Right lobe of liver (tissue), 6 donors: Measurements from ENCODE around the gene PPIC. TPM values are rescaled to one million over a fixed set of nuclear protein-coding genes. Genes with fewer than 3 reads are reported as not detected.
A peak's percentile ranks its signal among the peaks of the same experiment; 100 is the strongest.

Experiments used
- ATAC-seq, 4 donors: fragments of 200-7000 bp; cut with Tn5 transposase; one replicate each; pipeline ENCODE4 v1.9.1; 2020; ENCODE audit warnings: mild to moderate bottlenecking in 4 of 4, moderate library complexity in 4 of 4
- DNase-seq, 3 donors: peaks; one replicate each; pipeline ENCODE4 v3.0.0-alpha.2; 2020
- H3K27ac ChIP-seq, 3 donors: fragments of 200-600 bp; one replicate each; pipeline ENCODE4 v1.8.0; 2022
- H3K27me3 ChIP-seq, 2 donors: fragments of 200-600 bp; one replicate each; pipeline ENCODE4 v1.8.0; 2022
- H3K36me3 ChIP-seq, 4 donors: fragments of 200-600 bp; sonication (generic) in 1 of 4; one replicate each; pipeline versions ENCODE4 v1.5.1 to v1.8.0; 2017 to 2022; ENCODE audit warnings: control low read depth in 1 of 4
- H3K4me1 ChIP-seq, 4 donors: fragments of 200-600 bp; sonication (generic) in 1 of 4; one replicate each; pipeline versions ENCODE4 v1.5.1 to v1.8.0; 2017 to 2022; ENCODE audit warnings: control low read depth in 1 of 4
- H3K4me3 ChIP-seq, 3 donors: fragments of 200-600 bp; one replicate each; pipeline ENCODE4 v1.8.0; 2022
- H3K9me3 ChIP-seq, 4 donors: fragments of 200-600 bp; sonication (generic) in 1 of 4; one replicate each; pipeline versions ENCODE4 v1.5.1 to v1.8.0; 2017 to 2022; ENCODE audit warnings: control low read depth in 1 of 4
- POLR2A ChIP-seq: fragments of 450-650 bp; IDR thresholded peaks from one replicate; pipeline ENCODE4 v1.6.1; 2017; ENCODE audit warnings: antibody characterized with exemption, mild to moderate bottlenecking
- WGBS: methylation state at CpG from one replicate; pipeline ENCODE4 v1.1.6; 2018; ENCODE audit warnings: low coverage, low lambda C conversion rate; ENCODE audit not compliant: insufficient coverage; ENCODE audit errors: missing lambda C conversion rate; 5-methylcytosine and 5-hydroxymethylcytosine counted together
- intact Hi-C, 2 donors: fragments of 100-400 bp; cut with DNase I; formaldehyde crosslinking; loops; one replicate each; pipeline versions ENCODE4 v1.11.2 to v1.14.1; 2022
- total RNA-seq, 6 experiments: library from RNA; depleted of rRNA in 2 of 6; stranded (reverse); fragments of >200 nt in 2 of 6; fragmentation: NEBNext Ultra II Directional in 3 of 6; extraction: Animal tissue kit (Norgen Biotek cat#: 25700) in 3 of 6; gene quantifications; one replicate each; pipeline versions ENCODE4 v1.1.0 to v1.2.4, GENCODE V29; 2016 to 2023
- TF ChIP-seq, protein P1 (sequence below), 4 donors: fragments of 200-600 bp in 3 of 4; fragments of 450-650 bp in 1 of 4; IDR thresholded peaks; one replicate each; pipeline versions ENCODE4 v1.5.1 to v1.8.0; 2016 to 2022; ENCODE audit warnings: antibody characterized with exemption in 4 of 4, mild to moderate bottlenecking in 2 of 4
- donor health status: DM: no; HTN: yes; CAD: no.
- donor health status: DM: no; HTN: no; CAD: no.
- donor health status: DM: no; HTN: no; CAD: no.
- donor health status: DM: no; HTN: yes; CAD: no.
- donor health status: DM: no; HTN: yes; CAD: no.

PPIC gene
- total RNA-seq, 6 experiments from 2014 or later: 9.7 to 21.7 (median 16.9) TPM

DNA sequence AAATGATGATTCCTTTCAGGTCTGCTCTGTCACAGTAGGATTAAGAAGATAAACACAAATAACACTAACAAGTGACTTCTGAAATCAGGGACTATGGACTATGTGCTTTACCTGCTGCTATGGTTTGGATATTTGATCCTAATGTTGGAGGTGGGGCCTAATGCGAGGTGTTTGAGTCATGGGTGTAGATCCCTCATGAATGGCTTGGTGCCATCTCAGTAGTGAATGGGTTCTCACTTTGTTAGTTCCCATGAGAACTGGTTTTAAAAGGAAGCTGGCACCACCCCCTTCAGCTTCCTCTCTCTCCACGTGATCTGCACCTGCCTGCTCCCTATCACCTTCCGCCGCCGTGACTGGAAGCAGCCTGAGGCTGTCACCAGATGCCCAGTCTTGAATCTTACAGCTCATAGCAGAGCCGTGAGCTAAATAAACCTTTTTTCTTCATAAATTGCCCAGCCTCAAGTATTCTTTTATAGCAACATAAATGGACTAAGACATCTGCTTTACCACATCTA is 3.3 kb downstream of the PPIC start:
- intact Hi-C loops: no loop called here
- ATAC-seq (no peak), DNase-seq (no peak)
- Histone ChIP-seq H3K27me3 (no peaks in the 10 kb centered on the region), H3K27ac (no peak overlapping the region), H3K4me1 (peaks cover 0 to 12% (median 2%) of the 10 kb centered on the region in 4 donors), H3K9me3 (no peaks in the 10 kb centered on the region), H3K36me3 (peaks cover 0 to 8% (median 1%) of the 10 kb centered on the region in 4 donors), H3K4me3 (no peak overlapping the region)
- WGBS: 83% methylated on average over 5 of the region's 6 CpGs
- TF ChIP-seq POLR2A: no peak
- TF ChIP-seq, protein P1, sequence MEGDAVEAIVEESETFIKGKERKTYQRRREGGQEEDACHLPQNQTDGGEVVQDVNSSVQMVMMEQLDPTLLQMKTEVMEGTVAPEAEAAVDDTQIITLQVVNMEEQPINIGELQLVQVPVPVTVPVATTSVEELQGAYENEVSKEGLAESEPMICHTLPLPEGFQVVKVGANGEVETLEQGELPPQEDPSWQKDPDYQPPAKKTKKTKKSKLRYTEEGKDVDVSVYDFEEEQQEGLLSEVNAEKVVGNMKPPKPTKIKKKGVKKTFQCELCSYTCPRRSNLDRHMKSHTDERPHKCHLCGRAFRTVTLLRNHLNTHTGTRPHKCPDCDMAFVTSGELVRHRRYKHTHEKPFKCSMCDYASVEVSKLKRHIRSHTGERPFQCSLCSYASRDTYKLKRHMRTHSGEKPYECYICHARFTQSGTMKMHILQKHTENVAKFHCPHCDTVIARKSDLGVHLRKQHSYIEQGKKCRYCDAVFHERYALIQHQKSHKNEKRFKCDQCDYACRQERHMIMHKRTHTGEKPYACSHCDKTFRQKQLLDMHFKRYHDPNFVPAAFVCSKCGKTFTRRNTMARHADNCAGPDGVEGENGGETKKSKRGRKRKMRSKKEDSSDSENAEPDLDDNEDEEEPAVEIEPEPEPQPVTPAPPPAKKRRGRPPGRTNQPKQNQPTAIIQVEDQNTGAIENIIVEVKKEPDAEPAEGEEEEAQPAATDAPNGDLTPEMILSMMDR (IDR thresholded peaks at IDR 0.05): no peak

DNA sequence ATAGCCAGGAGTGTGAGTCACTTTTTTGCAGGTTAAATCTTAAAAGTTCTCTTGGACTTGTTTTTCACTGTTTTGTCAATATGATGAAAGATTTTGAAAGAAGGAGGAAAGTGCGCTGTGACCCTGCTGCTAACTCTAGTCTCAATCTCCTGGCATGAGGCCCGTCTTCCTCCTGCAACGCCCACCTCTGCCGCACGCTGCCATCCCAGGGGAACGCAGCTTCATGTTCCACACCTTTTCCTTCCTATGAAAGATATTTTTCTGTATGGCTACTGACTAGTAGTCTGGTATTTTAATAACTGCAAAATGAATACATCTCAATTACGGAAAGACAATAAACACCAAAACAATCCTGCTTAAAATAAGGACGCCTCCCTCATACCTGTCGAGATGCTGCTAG is 8.3 kb downstream of the PPIC start:
- ATAC-seq: no peak

DNA sequence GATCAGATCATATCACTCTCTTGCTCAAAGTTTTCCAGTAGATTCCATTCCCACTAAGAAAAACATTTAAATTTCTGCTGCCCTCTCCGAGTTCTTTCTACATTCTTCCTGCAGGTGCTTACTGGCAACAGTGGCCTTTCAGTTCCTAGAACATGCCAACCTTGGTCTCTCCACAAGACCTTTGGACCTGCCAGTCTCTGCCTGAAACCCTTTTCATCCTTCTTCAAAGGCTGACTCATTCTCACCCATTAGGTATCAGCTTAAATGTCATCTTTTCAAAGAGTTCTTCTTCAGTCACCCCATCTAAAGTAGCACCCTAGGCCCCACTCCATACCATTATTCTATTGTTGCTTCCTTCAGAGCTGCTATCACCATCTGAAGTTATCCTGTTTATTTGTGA is 21.8 kb downstream of the PPIC start:
- WGBS: 86% methylated on average over 1 of the region's 1 CpG

More for the DNA sequence above, 8.3 kb downstream of the PPIC start:
- WGBS: 70% methylated on average over 9 of the region's 9 CpGs
- no peaks in the 10 kb centered on the region for H3K4me1 ChIP-seq
- H3K4me3 ChIP-seq: no peak overlapping the region
- no peaks in the 10 kb centered on the region for H3K27me3 ChIP-seq
- H3K36me3 ChIP-seq: peaks cover 0 to 16% (median 1%) of the 10 kb centered on the region in 4 donors
- H3K27ac ChIP-seq: no peak overlapping the region
- no peak for DNase-seq
- TF ChIP-seq POLR2A: no peak
- TF ChIP-seq, protein P1 (IDR thresholded peaks at IDR 0.05): no peak
- intact Hi-C loops: no loop called here
- H3K9me3 ChIP-seq: no peaks in the 10 kb centered on the region

DNA sequence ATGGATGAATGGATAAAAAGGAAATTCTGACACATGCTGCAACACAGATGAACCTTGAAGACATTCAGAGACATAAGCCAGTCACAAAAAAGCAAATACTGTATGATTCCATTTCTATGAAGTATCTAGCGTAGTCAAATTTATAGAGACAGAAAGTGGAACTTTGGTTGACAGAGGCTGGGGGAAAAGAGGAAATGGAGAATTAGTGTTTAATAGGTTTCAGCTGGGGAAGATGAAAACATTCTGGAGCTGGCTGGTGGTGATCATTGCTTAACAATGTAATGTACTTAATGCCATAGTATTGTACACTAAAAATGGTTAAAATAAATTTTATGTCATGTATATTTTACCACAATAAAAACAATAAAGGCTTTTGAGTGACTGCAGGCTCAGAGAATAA is 24.2 kb downstream of the PPIC start:
- DNase-seq: no peak
- Histone ChIP-seq H3K27me3 (no peaks in the 10 kb centered on the region), H3K4me1 (no peaks in the 10 kb centered on the region), H3K36me3 (no peaks in the 10 kb centered on the region), H3K27ac (no peak overlapping the region), H3K9me3 (no peaks in the 10 kb centered on the region), H3K4me3 (no peak overlapping the region)
- intact Hi-C loops: no loop called here
- no peak for TF ChIP-seq POLR2A
- TF ChIP-seq, protein P1 (IDR thresholded peaks at IDR 0.05): no peak
- peak in 1 of 4 donors; percentile 17 for ATAC-seq
- 76% methylated on average over 1 of the region's 1 CpG for WGBS

More for the DNA sequence above, 21.8 kb downstream of the PPIC start:
- no peaks in the 10 kb centered on the region for H3K27me3 ChIP-seq
- ATAC-seq (peak in 3 of 4 donors; percentile 43 to 62 (median 60)), DNase-seq (no peak)
- intact Hi-C loops: no loop called here
- H3K27ac ChIP-seq: no peak overlapping the region
- H3K36me3 ChIP-seq: no peaks in the 10 kb centered on the region
- no peaks in the 10 kb centered on the region for H3K4me1 ChIP-seq
- H3K9me3 ChIP-seq: no peaks in the 10 kb centered on the region
- TF ChIP-seq POLR2A: no peak
- TF ChIP-seq, protein P1 (IDR thresholded peaks at IDR 0.05): no peak
- H3K4me3 ChIP-seq: no peak overlapping the region
